ENCODE data around the gene RASSF8.

The RASSF8 gene

GRCh38 chr12:26109343-26109881 is 150.9 kb downstream of the RASSF8 start:
- DNase-seq (ENCODE audit: low read depth), result no peak

GRCh38 chr12:26112232-26112631 is 153.8 kb downstream of the RASSF8 start:
- DNase-seq (ENCODE audit: low read depth), result no peak

GRCh38 chr12:26112703-26113147 is 154.2 kb downstream of the RASSF8 start:
- DNase-seq (ENCODE audit: low read depth), result no peak

- no peak for DNase-seq (ENCODE audit: low read depth)
Observed at GRCh38 chr12:26113181-26113654, 154.7 kb downstream of the RASSF8 start.

- peak; percentile 74 for DNase-seq (ENCODE audit: low read depth)
Observed at GRCh38 chr12:26113853-26114719, 155.6 kb downstream of the RASSF8 start.

- no peak for DNase-seq (ENCODE audit: low read depth)
Observed at GRCh38 chr12:26114720-26115401, 156.4 kb downstream of the RASSF8 start.

GRCh38 chr12:26116829-26117715 is 158.6 kb downstream of the RASSF8 start:
- DNase-seq (ENCODE audit: low read depth), result no peak

- no peak for DNase-seq (ENCODE audit: low read depth)
Observed at GRCh38 chr12:26118308-26118707, 159.8 kb downstream of the RASSF8 start.

- DNase-seq (ENCODE audit: low read depth), result no peak
Observed at GRCh38 chr12:26119391-26119989, 161.0 kb downstream of the RASSF8 start.

GRCh38 chr12:26120561-26121274 is 162.2 kb downstream of the RASSF8 start:
- no peak for DNase-seq (ENCODE audit: low read depth)

- no peak for DNase-seq (ENCODE audit: low read depth)
Observed at GRCh38 chr12:26121323-26122060, 163.0 kb downstream of the RASSF8 start.

- peak; percentile 15 for DNase-seq (ENCODE audit: low read depth)
Observed at GRCh38 chr12:26122061-26122680, 163.7 kb downstream of the RASSF8 start.

GRCh38 chr12:26122681-26123481 is 164.4 kb downstream of the RASSF8 start:
- peak; percentile 15 for DNase-seq (ENCODE audit: low read depth)

- DNase-seq (ENCODE audit: low read depth), result no peak
Observed at GRCh38 chr12:26123482-26123980, 165.0 kb downstream of the RASSF8 start.

- DNase-seq (ENCODE audit: low read depth), result peak; percentile 4
Observed at GRCh38 chr12:26124446-26125399, 166.2 kb downstream of the RASSF8 start, which contains the start of gene BHLHE41. Gene BHLHE41, minus strand, starts transcription at chr12:26125037. Its CDS starts 258 bp downstream, at chr12:26124779.

GRCh38 chr12:26125400-26126339 is 167.2 kb downstream of the RASSF8 start:
- DNase-seq (ENCODE audit: low read depth), result peak; percentile 38
